A549 (cell line): ENCODE measurements around the gene TGFB1.

Source experiments
- BHLHE40 ChIP-seq: IDR thresholded peaks from 2 replicates; pipeline ENCODE4 v1.6.1; 2012; ENCODE audit warnings: low read depth, low read length, inconsistent platforms
- CEBPB ChIP-seq, 2 experiments: fragments of >200 bp in 1 of 2; sonication (Bioruptor Twin) in 1 of 2; formaldehyde crosslinking in 1 of 2; IDR thresholded peaks; 2 replicates each; pipeline ENCODE4 v1.6.1; 2012 to 2016
- SMC3 ChIP-seq: fragments of >200 bp; sonication (Bioruptor Twin); formaldehyde crosslinking; IDR thresholded peaks from 3 replicates; pipeline ENCODE4 v1.6.1; 2018; ENCODE audit warnings: inconsistent platforms
- TF ChIP-seq, protein P1 (sequence below): fragments of >200 bp; sonication (Bioruptor Twin); formaldehyde crosslinking; IDR thresholded peaks from 3 replicates; pipeline ENCODE4 v1.5.1; 2016

DNA sequence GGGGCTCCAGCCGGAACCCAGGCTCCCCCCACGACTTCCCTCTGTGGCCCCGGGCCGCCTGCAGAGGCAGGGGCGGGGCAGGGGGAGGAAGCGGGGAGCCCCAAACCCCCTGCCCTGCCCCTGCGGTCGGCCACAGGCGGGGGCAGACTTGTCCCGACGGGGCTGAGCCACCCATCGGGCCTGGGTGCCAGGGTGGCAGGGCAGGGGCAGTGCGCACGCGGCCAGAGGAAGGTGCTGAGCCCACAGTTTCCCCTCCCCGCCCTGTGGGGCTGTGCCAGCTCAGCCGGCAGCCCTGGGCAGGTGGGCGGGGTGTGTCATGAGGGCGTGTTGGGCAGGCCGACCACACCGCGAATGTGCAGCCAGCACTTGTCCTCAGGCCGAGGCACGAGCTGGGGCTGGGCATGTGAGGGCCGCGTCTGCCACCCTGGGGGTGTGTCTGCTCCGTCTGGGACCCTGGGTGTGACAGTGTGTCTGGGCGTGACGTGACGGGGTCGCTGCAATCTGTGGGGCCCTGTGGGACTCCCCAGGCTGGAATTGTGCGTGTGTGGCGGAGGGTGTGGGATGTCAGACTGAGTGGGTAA lies 26.1 kb downstream of the TGFB1 start:
- TF ChIP-seq SMC3, result no peak
- TF ChIP-seq, protein P1, sequence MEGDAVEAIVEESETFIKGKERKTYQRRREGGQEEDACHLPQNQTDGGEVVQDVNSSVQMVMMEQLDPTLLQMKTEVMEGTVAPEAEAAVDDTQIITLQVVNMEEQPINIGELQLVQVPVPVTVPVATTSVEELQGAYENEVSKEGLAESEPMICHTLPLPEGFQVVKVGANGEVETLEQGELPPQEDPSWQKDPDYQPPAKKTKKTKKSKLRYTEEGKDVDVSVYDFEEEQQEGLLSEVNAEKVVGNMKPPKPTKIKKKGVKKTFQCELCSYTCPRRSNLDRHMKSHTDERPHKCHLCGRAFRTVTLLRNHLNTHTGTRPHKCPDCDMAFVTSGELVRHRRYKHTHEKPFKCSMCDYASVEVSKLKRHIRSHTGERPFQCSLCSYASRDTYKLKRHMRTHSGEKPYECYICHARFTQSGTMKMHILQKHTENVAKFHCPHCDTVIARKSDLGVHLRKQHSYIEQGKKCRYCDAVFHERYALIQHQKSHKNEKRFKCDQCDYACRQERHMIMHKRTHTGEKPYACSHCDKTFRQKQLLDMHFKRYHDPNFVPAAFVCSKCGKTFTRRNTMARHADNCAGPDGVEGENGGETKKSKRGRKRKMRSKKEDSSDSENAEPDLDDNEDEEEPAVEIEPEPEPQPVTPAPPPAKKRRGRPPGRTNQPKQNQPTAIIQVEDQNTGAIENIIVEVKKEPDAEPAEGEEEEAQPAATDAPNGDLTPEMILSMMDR, result no peak
- no peak for TF ChIP-seq CEBPB (IDR thresholded peaks at IDR 0.05)
- no peak for TF ChIP-seq BHLHE40
